NCI-H748 (cell line): ENCODE data around the gene DRC1.

Experiments used
- DNase-seq: peaks from one replicate; lab custom pipeline; 2025; ENCODE audit not compliant: unreplicated experiment; lab: John Stamatoyannopoulos, UW

The DRC1 gene

GRCh38 chr2:26396734-26397298, 4.9 kb upstream of the DRC1 start:
- DNase-seq = no peak

GRCh38 chr2:26399771-26400376, 1.8 kb upstream of the DRC1 start:
- no peak for DNase-seq

DNA sequence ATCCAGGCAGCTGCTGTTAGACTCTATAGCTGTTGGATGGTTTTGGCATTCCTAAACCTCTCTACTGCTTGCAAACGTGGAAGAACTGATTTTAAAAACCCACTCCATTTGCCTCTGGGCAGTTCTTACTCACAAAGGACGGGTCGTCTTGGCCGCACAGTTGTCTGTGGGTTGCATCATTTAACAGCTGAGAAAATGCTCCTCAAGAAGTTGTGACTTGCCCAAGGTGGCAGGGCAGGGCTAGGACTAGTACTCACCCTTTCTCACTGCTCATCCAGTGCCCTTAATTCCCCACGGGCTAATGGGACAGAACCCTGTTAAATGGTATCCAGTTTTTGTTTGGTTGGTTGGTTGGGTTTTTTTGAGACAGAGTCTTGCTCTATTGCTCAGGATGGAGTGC, 997 bp upstream of the DRC1 start:
- DNase-seq = no peak

- DNase-seq = no peak
Observed at GRCh38 chr2:26407526-26407925, 5.8 kb downstream of the DRC1 start.

DNA sequence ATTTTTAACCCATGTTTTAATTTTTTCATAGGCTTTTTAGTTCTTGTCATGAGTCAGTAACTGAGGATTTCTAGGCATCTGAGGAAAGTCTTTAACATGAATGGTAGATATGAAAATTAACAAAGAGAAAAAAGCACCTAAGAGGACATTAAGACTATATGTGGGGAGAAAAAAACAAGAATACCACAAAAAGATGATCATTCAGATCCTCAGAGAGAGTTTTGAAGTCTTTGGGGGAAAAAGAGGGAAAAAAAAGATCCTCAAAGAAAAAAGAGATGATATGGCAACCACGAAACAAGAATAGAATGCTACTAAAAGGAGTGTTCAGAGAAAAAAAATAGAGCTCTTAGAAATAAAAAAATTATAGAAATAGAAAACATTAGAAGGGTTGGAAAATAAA, 8.1 kb downstream of the DRC1 start:
- no peak for DNase-seq

DNA sequence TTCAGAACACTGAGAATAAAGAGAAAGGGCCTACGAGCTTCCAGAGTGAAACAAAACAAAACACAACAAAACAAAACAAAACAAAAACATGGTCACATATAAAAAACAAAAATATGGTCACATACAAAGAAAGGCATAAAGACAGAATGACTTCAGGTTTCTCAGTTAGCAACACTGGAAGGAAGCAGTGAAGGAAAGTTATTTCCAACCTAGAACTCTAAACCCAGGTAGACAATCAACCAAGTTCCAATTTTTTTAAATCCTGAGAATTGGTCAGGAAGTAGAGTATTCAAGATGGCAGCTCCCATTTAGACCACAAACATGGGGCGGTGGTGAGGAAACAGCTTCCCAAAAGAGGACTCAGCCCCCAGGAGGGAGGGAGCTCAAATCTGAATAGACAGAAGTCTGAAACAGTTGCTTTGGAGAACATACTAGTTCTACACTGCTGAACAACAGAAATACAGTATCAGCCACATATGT, 9.1 kb downstream of the DRC1 start:
- DNase-seq = no peak

- no peak for DNase-seq
Observed at GRCh38 chr2:26411419-26411818, 9.7 kb downstream of the DRC1 start.

- DNase-seq = no peak
Observed at GRCh38 chr2:26412091-26412673, 10.5 kb downstream of the DRC1 start.

DNA sequence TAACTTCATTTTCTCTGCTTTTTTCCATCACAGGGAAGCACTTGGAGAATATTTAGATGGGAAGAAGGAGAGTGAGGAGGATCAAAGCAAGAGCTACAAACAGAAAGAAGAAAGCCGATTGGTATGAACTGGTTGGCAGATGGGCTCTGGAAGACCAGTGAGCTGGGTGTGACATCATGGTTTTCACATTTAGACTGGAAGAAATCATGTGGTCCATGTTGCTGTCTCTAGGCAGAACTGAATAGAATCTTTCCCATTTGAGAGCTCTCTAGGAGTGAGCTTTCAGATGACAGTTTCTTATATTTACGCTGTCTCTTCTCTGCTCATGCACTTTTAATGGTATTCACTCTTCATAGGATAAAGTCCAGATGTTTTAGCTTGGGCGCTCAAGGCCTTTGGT, 12.6 kb downstream of the DRC1 start:
- no peak for DNase-seq

GRCh38 chr2:26421961-26422360, 20.2 kb downstream of the DRC1 start:
- no peak for DNase-seq

DNA sequence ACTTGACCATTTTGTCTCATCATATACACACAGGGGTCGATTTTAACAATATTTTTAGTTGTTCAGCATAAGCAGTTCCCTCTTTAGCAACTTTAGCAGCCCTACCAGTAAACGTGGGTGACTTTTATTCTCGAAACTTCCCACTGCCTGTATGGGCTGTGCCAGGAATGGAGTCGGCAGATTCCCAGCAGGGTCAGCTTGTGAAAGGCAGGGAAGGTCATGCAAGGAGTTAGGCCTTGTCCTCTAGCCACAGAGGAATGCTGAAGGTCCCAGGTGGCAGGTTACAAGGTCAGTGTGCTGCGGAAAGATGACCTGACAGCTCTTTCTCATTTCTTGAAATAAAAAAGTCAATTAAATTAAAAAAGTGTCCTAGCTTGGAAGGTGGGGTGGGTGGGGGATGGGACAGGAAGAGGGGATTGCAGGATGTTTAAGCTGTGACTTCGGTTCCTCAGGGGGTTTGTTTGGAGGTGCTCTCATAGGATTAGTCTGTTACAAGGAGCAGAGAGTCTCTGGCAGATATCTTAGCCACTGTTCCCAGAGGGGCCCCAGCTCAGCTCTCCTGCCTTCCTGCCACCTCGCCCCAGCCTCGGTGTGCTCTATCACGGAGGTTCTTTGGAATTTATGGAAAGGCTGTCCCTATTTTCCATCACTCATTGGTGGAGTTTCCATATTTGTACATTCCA, 21.4 kb downstream of the DRC1 start:
- no peak for DNase-seq

DNA sequence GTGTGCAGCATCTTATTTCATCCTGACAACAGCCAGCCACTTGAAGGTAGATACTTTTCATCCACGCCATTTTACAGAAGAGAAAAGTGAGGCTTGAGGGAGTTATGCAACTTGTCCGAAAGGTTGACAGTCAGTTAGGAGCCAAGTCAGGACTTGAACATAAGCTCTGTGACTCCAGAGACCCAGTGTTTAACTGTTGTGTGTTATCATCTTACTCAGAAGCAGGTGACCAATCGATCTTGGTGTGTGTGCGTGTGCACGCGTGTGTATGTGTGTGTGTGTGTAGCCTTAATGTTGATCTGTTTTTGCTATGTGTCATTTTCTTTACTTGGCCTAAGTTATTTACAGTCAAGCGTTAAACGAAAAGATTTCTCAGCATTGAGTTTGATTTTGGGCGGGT, 22.0 kb downstream of the DRC1 start:
- DNase-seq = no peak

GRCh38 chr2:26424221-26424620, 22.5 kb downstream of the DRC1 start:
- no peak for DNase-seq

- no peak for DNase-seq
Observed at GRCh38 chr2:26428846-26429245, 27.1 kb downstream of the DRC1 start.

DNA sequence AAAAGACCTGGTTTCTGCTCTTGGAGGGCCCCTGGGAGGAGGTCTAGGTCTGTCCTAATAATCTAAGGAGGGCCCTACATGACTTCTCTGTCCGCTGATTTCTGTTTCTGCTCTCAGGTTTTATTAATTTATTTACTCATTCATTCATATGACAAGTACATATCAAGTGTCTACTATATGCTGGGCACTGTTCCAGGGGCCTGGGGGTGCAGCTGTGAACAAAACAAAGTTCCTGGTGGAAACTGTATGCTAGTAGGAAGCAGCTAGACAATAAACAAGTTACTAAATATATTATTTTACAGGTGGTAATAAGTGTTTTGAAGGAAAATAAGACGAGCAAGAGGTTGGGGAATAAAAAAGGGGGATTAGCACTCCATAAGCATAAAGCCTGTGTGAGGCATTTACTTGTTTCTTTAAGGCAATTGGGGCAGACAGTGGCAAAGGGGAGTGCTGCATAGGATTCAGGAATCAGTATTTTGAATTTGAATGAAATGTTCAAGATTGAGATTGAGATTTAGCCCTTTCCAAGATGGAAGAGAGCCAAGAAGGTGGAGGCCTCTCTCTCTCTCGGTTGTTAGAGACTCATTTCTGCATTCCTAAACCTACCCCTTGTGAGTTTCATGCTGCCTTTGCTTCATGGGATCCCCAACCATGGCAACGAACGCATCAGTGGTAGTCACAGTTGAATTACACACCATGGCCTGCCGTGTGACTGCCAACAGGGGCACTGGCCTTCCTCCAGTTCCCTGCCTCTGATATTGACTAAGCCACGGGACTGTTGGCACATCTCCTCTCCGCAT, 28.3 kb downstream of the DRC1 start:
- DNase-seq = peak; percentile 63

DNA sequence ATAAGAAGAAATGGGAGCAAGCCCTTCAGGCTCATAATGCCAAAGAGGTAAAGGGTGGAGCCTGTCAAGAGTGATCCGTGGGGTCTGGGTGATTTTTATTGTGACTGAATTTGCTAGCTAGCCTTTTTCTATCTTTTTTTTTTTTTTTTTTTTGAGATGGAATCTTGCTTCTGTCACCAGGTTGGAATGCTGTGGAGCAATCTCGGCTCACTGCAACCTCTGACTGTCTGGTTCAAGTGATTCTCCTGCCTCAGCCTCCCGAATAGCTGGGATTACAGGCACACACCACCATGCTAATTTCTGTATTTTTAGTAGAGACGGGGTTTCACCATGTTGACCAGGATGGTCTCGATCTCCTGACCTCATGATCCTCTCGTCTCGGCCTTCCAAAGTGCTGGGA, 29.1 kb downstream of the DRC1 start:
- no peak for DNase-seq

- DNase-seq = no peak
Observed at GRCh38 chr2:26432363-26432762, 30.6 kb downstream of the DRC1 start.

- DNase-seq = no peak
Observed at GRCh38 chr2:26432859-26433258, 31.1 kb downstream of the DRC1 start.

GRCh38 chr2:26435106-26435505, 33.4 kb downstream of the DRC1 start:
- DNase-seq = no peak

- no peak for DNase-seq
Observed at GRCh38 chr2:26438526-26438925, 36.8 kb downstream of the DRC1 start.

DNA sequence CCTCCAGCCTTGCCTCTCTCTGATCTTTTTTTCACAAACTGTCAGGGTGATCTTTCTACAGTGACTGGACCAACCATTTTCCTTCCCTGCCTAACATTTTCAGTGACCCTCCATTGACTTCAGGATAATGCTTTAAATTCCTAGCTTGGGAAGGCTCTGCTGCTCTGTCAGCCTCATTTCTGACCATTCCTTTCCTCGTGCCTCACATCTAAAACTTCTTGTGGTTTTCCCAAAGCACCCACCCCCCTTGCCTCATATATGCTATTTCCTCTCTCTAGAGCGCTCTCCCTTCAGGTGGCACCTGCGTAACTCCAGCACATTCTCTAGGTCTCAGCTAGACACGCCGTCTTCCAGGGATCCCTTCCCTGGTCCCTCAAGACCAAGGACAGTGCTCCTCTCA, 37.2 kb downstream of the DRC1 start:
- no peak for DNase-seq
